NCI-H2171 treated with DMSO at 0.1 percent for 48 hours (cell line): Measurements from ENCODE around the gene IGFL2.

Experiments used
- DNase-seq: peaks from one replicate; lab custom pipeline; 2025; lab: John Stamatoyannopoulos, UW

Gene IGFL2

GRCh38 chr19:46209051-46209450 lies 61.0 kb downstream of the IGFL2 start:
- DNase-seq: no peak

GRCh38 chr19:46209472-46209871 lies 61.4 kb downstream of the IGFL2 start:
- no peak for DNase-seq

GRCh38 chr19:46210669-46211068 lies 62.6 kb downstream of the IGFL2 start:
- DNase-seq: no peak
